ENCODE data around the gene LSP1.

The LSP1 gene

GRCh38 chr11:1868056-1868635 is 15.3 kb downstream of the LSP1 start:
- TF ChIP-seq CTCF (IDR thresholded peaks at IDR 0.05; ENCODE audit: insufficient read depth, low read depth, low read length, missing control alignments), result no peak
- no peak overlapping the region for H3K4me3 ChIP-seq (ENCODE audit: low read length)
- no peak for DNase-seq (ENCODE audit: low read depth)

DNA sequence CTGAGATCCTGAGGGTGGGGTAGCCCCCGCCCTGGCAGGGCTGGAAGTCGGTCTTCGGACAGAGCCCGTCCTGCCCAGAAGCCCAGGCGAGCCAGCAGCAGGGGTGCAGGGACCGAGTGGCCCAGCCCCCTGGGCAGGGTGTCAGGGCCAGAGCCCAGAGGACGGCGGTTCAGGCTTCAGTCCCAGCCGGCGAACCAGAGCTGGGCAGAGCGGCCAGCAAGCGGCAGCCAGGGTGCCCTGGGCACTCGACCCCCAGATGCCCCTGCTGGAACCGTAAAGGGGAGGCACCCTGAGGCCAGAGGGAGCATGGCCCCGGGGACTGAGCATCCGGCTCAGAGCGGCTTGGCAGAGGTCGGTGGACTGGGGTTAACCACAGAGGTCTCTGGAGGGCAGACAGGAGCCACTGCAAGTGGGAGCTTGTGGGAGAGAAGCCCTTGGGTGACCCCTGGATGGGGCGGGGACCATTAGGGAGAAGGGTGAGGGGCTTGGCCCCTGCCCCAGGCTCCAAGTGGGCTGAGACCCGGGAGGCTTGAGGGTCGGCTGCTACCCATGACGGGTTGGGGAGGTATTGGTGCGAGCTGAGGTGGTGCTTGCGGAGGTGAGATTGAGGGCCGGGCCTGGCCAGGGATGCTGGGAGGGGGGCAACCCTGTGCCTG is 15.9 kb downstream of the LSP1 start:
- H3K4me3 ChIP-seq (ENCODE audit: low read length), result no peak overlapping the region
- TF ChIP-seq CTCF (IDR thresholded peaks at IDR 0.05; ENCODE audit: insufficient read depth, low read depth, low read length, missing control alignments), result no peak
- DNase-seq (ENCODE audit: low read depth), result no peak

- no peak for DNase-seq (ENCODE audit: low read depth)
- H3K4me3 ChIP-seq (ENCODE audit: low read length), result no peak overlapping the region
- TF ChIP-seq CTCF (IDR thresholded peaks at IDR 0.05; ENCODE audit: insufficient read depth, low read depth, low read length, missing control alignments), result no peak
Observed at GRCh38 chr11:1869427-1870325, 16.8 kb downstream of the LSP1 start.

GRCh38 chr11:1870326-1870696 is 17.4 kb downstream of the LSP1 start:
- no peak for DNase-seq (ENCODE audit: low read depth)
- TF ChIP-seq CTCF (IDR thresholded peaks at IDR 0.05; ENCODE audit: insufficient read depth, low read depth, low read length, missing control alignments), result no peak
- H3K4me3 ChIP-seq (ENCODE audit: low read length), result no peak overlapping the region

- no peak overlapping the region for H3K4me3 ChIP-seq (ENCODE audit: low read length)
- no peak for DNase-seq (ENCODE audit: low read depth)
- TF ChIP-seq CTCF (IDR thresholded peaks at IDR 0.05; ENCODE audit: insufficient read depth, low read depth, low read length, missing control alignments), result no peak
Observed at GRCh38 chr11:1870721-1871466, 18.0 kb downstream of the LSP1 start.

DNA sequence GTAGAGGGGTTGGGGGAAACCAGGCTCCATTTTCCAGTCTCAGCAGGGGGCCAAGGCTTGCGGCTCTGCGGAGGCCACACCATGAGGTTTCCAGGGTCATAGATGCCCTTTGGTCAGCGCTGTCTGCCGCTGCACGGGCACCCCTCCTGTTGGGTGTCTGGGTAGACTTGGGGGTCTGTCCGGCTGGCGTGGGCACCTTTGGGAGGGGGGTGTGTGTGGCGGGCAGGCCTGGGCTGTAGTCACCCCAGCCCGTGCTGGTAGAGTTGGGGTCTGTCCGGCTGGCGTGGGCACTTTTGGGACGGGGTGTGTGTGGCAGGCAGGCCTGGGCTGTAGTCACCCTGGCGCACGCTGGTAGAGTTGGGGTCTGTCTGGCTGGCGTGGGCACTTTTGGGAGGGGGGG is 18.6 kb downstream of the LSP1 start:
- no peak overlapping the region for H3K4me3 ChIP-seq (ENCODE audit: low read length)
- TF ChIP-seq CTCF (IDR thresholded peaks at IDR 0.05; ENCODE audit: insufficient read depth, low read depth, low read length, missing control alignments), result no peak
- no peak for DNase-seq (ENCODE audit: low read depth)

Data from epithelial cell of esophagus (primary cell).